HG03060 (cell line): Measurements from ENCODE around the gene RASGEF1C.

ENCODE experiments used
- ATAC-seq: cut with Tn5 transposase; IDR thresholded peaks from one replicate; pipeline ENCODE4 v1.9.1; 2021; ENCODE audit warnings: low read depth, moderate number of reproducible peaks; ENCODE audit not compliant: unreplicated experiment

The RASGEF1C gene

DNA sequence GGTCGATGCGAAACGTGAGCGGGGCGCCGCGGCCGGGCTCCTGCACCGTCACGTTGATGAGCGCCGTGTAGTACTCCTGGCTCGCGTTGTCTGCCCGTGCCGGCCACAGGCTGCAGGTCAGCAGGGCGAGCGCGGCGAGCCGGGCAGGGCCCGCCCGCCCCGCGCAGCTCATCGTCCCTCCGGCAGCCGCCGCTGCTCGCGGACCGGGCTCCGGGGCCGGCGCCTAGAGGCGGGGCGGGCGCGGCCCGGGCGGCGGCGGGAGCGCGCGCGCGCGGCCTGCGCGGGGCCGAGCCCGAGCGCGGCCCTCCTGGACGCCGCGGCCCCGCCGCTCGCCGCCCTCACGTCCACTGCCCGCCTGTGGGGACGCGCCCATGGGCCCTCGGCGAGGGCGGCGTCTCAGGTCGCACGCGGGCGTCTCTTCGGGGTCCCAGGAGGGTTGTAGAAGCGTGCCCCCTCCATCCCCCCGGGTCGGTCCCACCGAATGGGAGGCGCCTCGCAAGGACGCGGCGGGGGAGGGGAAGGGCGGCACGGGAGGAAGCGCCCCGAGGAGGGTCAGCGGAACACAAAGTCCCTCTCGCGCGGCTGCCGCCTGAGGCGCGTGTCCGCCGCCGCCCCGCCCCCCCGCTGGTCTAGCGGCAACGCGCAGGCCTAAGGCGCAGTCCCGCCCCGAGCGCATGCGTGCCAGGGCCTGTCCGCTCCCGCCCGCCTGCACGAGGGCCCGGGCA lies 137.3 kb downstream of the RASGEF1C start, which contains the start of gene RNF130:
Gene RNF130 (minus strand): TSS at position 229 of the 725 bp plus-strand sequence. CDS start 57 bp downstream, at position 172.
- no peak for ATAC-seq

DNA sequence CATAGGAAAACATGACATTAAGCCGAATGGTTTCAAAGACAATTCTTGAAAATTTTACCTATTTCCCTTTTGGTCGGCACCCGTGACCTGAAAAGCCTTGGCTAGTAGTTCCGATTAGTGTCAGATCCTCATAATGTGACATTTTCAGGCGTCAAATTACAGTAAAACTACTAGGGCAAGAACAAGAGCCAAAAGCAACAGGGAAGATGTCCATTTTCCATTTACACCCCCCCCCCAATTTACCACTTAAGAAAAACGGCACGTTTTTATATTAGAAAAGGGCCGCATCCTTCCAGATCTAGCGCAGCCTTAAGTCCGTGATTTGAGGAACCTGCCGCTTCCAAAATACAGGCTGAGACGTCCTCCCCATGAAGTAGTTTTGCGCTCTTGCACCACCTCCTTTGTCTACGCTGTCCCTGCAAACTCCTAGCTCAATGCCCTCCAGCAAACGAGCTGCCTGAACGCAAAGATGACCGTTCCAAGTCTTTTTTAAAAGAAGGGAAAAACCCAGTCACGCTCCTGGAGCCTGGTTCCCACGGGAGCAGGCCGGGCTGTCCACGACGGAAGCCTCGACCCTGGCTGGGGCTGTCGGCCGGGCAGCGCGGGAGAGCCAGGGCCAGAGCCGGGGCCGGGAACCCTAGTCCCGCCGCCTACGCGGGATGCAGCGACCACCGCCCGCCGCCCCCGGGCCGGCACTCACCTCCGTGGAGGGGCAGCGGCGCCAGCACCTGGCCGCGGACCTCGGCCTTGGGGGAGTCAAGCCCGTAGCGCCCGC lies 138.1 kb downstream of the RASGEF1C start:
- no peak for ATAC-seq

DNA sequence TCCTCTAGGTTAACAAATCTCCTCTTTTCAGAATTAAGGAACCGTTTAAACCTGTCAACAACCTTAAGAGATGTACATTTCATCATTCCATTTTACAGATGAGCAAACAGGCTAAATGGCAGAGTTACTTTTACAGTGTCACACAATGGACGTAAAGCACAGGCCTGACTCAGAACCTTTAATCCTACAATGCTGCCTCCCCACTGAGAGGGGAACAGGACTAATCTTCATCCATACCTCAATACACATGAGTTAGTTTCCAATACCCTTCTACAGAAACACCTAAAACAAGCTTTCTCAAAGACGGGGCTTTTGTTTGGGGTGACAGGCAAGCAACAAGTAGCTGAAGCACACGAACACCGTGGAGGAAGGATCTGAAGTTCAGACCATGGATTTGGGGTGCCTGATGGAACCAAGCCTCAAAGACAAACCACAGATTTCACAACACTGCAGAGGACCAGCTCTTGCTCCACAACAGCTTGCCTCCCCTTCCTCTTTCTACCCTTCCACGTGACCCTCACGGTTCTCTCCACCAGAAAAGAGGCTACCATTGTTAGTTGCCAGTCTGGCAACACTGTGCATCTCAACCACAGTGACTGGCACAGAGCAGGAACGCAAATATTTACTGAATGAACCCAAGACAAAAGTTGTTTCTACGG lies 139.3 kb downstream of the RASGEF1C start:
- ATAC-seq = no peak

DNA sequence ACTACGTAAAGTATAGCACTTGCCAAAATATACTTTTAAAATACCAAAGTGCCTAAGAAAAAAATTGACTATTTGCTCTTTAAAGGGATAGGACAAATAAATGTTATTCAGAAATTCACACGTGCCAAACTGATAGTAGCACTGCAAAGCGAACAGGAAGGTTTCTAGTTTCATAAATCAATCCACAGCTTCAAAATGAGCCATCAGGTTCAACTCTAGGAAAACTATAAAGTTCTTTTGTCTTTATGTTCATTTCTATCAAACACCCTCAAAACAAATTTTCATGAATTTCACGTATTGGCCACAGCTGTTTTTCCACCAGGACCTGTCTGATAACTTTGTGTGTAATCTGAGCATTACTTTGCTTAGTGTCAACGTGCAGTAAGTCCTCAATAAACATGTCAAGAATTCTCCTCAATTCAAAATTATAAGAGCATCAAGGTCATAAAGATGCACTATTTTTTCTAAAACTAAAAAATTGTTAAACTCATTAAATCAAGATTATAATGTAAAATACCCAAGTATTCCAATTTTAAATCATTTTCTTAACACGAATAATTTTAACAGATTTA lies 140.4 kb downstream of the RASGEF1C start:
- ATAC-seq = no peak

DNA sequence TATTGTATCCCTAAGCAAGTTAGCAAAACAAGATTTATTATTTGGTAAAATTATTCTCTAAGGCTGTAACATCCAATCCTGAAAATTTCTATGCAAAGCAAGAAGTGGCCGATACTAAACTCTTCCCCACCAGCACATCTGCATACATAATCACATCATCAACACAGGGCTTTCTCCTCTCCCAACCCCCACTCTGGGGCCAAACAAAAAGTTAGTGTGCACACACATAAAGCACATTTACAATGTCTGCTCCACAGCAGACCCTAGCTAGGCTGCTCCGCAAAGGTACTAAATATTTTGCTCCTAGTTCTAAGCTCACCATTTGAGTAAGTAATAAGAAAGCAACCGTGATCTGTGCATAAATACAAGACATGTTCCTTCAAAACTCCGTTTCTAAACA lies 141.0 kb downstream of the RASGEF1C start:
- ATAC-seq = no peak

DNA sequence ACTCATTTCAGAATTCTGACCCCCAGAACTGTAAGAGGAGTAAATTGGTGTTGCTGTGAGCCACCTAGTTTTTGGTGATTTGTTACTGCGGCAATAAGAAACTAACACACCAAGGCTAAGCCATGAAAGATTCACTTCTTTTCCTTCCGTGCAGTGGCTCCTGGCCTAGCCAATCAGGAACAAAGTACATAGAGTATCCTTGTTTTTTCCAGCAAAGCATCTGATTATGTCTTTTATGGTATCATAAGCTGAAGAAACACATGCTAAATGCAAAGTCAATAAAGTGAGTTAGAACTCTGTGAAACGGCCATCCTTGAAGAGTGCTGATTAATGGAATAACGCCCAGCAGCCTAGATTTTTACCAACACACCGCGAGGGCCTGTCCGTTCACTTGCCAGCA lies 148.8 kb downstream of the RASGEF1C start:
- ATAC-seq = no peak

DNA sequence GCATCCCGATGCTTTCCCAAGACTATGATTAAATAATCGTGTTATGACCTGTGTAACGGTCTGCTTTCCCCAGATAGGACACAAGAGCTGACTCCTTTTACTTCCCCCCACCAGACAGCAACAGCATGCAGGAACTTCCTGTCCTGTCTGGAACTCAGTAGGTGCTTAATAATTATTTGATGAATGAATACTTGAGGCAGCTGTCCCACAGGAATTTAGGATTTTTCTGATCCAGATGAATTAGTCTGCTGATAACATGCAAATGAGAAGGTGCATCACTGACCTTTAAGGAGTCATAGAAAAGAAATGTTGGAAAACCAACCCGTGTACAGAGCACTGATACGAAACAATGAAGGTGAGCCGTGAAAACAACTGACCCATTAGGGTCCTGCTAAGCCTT lies 149.7 kb downstream of the RASGEF1C start:
- no peak for ATAC-seq

DNA sequence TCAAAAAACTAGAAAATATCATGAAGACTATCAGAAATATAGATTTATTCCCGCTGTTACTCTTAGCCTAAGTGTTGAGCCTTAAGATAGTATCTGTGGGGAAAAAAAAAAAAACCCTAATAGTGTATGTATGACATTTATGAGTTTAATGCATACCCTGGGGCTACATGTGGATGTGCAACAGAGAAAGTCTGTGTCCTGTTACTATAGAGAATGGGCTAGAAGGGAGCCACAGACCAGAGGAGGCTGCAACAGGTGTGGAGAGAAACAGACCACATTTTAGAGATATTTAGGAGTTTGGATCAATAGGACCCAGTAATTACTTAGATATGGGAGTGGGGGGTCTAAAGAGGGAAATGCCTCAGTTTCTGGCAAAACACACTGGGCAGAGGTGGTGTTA lies 152.9 kb downstream of the RASGEF1C start:
- ATAC-seq = no peak

DNA sequence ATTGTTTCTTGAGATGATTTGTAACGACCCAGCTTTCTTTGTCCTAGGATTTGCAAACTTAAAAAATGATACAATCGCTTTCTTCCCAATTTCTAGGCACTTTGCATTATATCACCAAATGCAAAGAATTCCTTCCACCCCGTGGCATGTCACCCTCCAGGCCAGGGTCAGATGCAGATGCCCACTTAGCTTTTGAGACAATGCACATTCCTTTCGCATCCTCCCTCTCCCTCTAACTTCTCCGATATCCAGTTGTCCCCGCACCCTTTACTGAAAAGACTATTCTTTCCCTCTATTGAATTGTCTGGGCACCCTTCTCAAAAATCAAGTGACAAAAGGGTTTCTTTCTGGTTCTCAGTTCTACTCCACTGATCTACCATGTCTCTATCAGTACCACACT lies 154.8 kb downstream of the RASGEF1C start:
- ATAC-seq = no peak

DNA sequence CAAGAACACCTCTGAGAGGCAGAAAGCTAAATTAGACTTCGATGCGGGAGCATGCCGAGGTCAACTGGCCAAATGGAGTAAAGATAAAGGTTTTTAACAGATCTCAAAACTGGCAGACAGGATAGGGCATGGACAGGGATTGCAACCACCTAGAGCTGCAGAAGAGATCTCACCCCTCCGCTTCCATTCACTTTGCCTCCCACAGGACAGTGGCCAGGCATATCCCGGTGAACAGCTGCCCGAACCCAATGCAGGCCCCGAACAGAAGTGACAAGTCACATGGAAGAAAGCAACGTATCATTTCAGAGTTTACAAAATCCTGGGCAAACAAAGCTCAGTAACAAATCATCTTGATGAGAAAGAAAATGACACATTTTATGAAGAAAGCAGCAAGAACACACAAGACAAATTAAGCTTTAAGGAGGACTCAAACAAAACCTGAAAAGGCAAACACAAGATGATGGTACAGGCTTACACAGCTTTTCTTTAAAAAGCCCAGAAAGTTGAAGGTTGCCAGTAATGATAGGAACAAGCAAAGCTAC lies 155.9 kb downstream of the RASGEF1C start:
- ATAC-seq = no peak

DNA sequence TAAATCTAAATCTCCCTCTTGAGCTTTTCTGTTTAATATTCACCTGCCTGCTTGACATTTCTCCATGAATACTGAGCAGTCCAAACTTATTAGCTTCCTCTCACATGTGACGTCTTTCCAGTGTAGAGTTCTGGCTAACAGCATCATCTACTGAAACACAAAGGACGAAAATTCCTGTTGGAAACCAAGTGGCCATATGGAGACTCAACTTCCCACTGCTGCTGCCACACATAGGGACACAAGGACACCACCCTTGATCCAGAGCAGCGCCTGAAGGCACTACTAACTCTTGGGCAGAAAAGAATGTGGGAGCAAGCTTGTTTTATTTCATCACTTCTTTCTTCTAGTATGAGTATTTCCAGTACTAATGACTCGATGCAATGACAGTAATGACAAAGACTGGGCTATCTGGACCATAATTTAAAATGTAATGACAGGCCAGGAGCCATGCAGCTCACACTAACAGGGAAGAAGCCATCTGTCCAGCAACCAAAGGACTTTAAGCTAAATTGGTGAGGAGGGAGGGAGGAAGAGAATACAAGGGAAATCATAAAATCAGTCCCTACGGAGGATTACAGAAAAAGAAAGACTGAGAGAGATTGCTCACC lies 156.7 kb downstream of the RASGEF1C start:
- no peak for ATAC-seq
